HG03354 (cell line): ENCODE data around the gene KCNIP3.
"Not testable (repeated sequence)": the region's sequence is repeated elsewhere in the genome, so short reads cannot be mapped to it uniquely, and the experiment has no call there.

ENCODE experiments used
- ATAC-seq: cut with Tn5 transposase; IDR thresholded peaks from one replicate; pipeline ENCODE4 v1.9.1; 2021; ENCODE audit warnings: mild to moderate bottlenecking; ENCODE audit not compliant: unreplicated experiment, poor library complexity, severe bottlenecking

The KCNIP3 gene

GRCh38 chr2:95435162-95435871 is 138.2 kb downstream of the KCNIP3 start:
- not testable (repeated sequence) for ATAC-seq
